HG03439 (cell line): Measurements from ENCODE around the gene GRAP.

Experiments used
- ATAC-seq: cut with Tn5 transposase; IDR thresholded peaks from one replicate; pipeline ENCODE4 v1.9.1; 2021; ENCODE audit warnings: mild to moderate bottlenecking, moderate library complexity; ENCODE audit not compliant: unreplicated experiment

Gene GRAP

GRCh38 chr17:19004421-19005136 lies 42.2 kb downstream of the GRAP start, which contains the start of gene FAM83G:
Gene FAM83G (minus strand): TSS chr17:19004764. CDS start chr17:19004041, 723 bp downstream.
- peak; percentile 75 for ATAC-seq

- peak; percentile 17 for ATAC-seq
These were observed 43.0 kb downstream of the GRAP start for GRCh38 chr17:19003543-19004420.

DNA sequence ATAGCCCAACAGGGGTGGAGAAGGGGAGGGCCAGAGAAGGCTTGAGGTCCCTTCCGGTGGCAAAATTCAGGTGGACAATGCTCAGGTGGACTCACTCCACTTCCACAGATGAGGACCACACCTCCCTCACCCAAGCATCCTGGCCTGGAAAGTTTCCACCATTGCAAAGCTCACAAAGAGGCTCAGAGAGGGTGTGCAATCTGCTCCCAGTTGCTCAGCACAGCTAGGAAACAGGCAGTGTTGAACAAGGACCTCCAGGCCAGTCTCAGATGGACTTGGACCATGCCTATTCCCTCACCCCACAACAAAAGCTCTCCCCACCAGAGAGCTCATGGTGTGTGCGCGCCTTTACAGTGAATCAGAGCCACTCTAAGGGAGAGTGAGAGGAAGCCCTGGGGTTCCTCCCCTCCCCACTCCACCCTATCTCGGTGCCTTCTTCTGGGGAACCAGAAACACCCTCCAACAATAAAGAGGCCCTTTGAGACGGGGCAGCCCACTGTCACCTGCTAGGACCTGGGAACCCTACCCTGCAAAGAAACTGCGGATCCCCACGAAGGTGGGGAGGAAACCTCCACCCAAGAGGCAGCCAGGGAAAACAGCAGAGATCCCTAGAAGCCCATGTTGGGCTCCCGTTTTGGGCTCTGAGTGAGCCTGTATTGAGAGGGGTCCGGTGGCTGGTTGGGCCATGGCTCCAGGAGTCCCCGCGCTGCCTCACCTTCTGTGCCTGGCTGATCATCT lies 43.8 kb downstream of the GRAP start:
- no peak for ATAC-seq

- no peak for ATAC-seq
These were observed 44.7 kb downstream of the GRAP start for GRCh38 chr17:19001907-19002590.

- ATAC-seq: no peak
These were observed 46.0 kb downstream of the GRAP start for GRCh38 chr17:19000531-19001325.

DNA sequence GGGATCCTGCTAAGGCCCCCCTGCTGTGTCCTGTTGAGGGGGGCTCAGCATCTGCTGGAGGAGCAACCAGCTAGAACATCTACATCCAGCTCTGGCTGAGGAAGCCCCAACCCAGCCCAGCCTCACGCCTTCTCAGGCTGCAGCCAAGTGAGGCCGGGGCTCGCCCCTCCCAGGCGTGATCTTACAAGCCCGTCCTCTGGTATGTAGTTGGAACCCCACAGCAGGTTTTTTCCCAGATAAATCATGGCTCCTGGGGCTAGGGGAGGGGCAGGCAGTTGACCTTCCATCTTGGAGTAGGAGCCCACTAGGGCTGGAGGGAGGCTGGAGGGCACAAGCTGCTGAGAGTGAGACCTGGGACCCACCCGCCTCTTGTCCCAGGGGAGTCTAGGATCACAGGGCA lies 46.8 kb downstream of the GRAP start:
- ATAC-seq: no peak

- ATAC-seq: no peak
These were observed 47.4 kb downstream of the GRAP start for GRCh38 chr17:18999394-18999793.

GRCh38 chr17:18997650-18998196 lies 49.0 kb downstream of the GRAP start:
- no peak for ATAC-seq

- no peak for ATAC-seq
These were observed 50.3 kb downstream of the GRAP start for GRCh38 chr17:18996458-18996857.

DNA sequence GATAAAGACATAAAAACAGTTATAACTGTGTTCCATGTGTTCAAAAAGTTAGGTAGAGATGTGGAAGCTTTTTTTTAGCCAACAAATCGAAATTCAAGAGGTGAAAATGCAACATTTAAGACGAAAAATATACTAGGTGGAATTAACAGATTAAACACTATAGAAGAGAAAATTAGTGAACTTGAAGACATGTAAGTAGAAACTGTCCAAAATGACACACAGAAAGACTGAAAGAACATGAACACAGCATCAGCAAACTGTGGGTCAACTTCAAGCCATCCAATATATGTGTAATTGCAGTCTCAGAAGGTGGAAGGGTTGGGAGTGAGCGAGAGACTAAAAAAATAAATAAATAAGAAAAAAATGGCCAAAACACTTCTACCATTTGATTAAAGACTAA lies 51.5 kb downstream of the GRAP start:
- ATAC-seq: no peak

GRCh38 chr17:18994631-18995030 lies 52.1 kb downstream of the GRAP start:
- ATAC-seq: no peak

- ATAC-seq: no peak
These were observed 52.7 kb downstream of the GRAP start for GRCh38 chr17:18993905-18994526.

- ATAC-seq: no peak
These were observed 54.2 kb downstream of the GRAP start for GRCh38 chr17:18992454-18993130.

GRCh38 chr17:18991531-18992315 lies 55.0 kb downstream of the GRAP start:
- no peak for ATAC-seq

DNA sequence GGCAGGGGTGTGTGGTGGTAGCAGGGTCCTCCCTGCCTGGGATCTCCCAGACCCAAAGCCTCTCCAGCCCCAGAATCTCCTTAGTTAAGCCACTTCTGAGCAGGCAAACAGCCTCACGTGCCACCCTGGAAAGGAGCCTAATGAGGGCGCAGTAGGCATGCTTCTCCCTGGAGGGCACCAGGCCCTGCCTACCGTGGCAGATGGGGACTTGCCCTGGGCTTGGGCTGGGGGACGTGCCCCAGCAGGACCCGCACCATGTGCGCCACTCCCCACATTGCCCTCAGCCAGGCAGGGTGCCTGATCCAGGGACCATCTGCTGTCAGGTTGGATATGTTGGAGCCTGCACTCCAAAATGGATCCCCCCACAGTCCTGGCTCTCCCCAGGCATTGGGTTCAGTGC lies 56.4 kb downstream of the GRAP start:
- ATAC-seq: no peak

DNA sequence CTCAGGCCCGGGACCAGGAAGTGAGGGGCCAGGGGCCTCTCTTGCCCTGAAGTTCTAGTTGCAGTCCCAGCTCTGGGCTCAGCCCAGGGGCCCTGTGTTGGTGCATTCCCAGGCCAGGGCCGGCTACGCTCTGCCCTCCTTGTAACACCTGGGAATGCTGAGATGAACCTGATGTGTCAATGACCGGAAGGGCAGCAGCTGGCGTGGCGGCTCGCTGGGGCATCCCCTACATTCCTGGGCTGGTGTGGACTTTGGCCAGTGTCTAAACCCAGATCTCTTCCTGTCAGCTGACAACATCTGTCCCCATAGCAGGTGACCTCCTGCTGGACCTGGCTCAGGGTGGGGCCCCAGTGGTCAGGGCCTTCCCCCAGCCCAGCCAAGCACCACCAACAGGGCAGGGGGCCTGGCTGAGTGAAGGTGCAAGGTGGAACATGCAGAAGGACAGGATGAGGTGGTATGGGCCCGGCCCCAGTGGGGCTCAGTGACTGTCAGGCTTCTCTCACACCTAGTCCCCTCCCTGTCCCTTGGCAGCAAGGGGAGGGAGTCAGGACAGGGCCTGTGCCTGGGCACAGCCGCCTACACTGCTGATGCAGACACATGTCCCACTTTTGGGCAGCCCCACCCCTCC lies 58.1 kb downstream of the GRAP start:
- ATAC-seq: no peak

DNA sequence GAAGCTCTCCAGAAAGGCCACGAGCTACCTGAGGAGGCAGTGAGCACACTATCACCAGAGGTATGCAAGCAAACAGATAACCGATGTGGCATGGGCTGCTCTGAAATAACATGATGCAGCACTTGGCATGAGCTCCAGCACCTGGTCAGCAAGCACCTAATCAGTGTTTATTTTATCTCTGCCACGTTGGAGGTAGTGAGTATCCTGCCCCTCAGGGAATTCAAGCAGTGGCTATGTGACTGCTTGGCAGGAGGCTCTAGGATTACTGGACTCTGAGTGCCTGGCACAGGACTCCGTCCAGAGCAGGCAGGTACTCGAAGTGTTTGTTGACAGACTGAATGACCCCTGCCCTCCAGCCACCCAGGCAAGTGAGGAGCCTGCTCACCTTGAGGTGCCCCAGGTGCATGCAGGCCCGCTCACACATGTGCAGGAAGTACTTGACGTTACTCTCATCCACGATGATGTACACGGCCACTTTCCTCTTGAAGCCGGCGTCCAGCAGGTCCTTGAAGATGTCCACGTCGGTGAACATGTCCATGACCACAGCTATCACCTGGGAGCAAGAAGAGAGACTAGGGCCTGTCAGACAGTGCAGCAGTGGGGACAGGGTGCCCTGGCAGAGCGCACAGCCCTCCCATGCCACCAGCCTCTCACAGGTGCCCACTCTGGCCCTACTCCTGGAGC lies 58.8 kb downstream of the GRAP start:
- no peak for ATAC-seq
